CD4-positive, alpha-beta T cell (primary cell): ENCODE measurements around the gene CD19. TPM values are rescaled to one million over a fixed set of nuclear protein-coding genes. Genes with fewer than 3 reads are reported as not detected.

ENCODE experiments used
- ATAC-seq: fragments of 200-7000 bp; cut with Tn5 transposase; one replicate; pipeline ENCODE4 v1.10.0; 2022; ENCODE audit warnings: mild to moderate bottlenecking; ENCODE audit not compliant: poor library complexity
- CTCF ChIA-PET: fragments of 350-600 bp; sonication (Branson Sonifier 250); formaldehyde crosslinking; loops from one replicate; lab custom pipeline; 2021; ENCODE audit warnings: antibody characterized with exemption, inconsistent platforms; lab: Charles Lee
- POLR2A ChIA-PET: fragments of 350-600 bp; sonication (Branson Sonifier 250); formaldehyde crosslinking; loops from one replicate; lab custom pipeline; 2021; ENCODE audit warnings: antibody characterized with exemption, inconsistent platforms; lab: Charles Lee
- DNase-seq, 14 experiments: peaks; one replicate each; pipeline ENCODE4 v3.0.0-alpha.2; 2013 to 2020; ENCODE audit warnings: mixed read lengths in 2 of 14
- H3K27ac ChIP-seq, 2 donors: one replicate each; pipeline versions ENCODE4 v1.5.1 to v1.7.0; 2013; ENCODE audit warnings: low read length in 2 of 2, low read depth in 1 of 2, mild to moderate bottlenecking in 1 of 2
- H3K27me3 ChIP-seq, 2 experiments: 1 replicate in 1 of 2; 2 replicates in 1 of 2; pipeline versions ENCODE4 v1.6.1 to v1.7.0; 2013; ENCODE audit warnings: low read length in 2 of 2, control low read depth in 1 of 2, mild to moderate bottlenecking in 1 of 2, moderate library complexity in 1 of 2; ENCODE audit not compliant: insufficient read depth in 2 of 2, control insufficient read depth in 1 of 2
- H3K36me3 ChIP-seq: one replicate; pipeline ENCODE4 v1.6.1; 2013; ENCODE audit warnings: low read length, control low read depth; ENCODE audit not compliant: insufficient read depth
- H3K4me1 ChIP-seq: one replicate; pipeline ENCODE4 v1.6.1; 2013; ENCODE audit warnings: low read length, control low read depth; ENCODE audit not compliant: insufficient read depth
- H3K4me3 ChIP-seq: one replicate; pipeline ENCODE4 v1.5.1; 2013; ENCODE audit warnings: mild to moderate bottlenecking, low read length, moderate library complexity
- H3K9me3 ChIP-seq, 2 experiments: 1 replicate in 1 of 2; 2 replicates in 1 of 2; pipeline versions ENCODE4 v1.6.1 to v1.7.0; 2013; ENCODE audit warnings: low read length in 2 of 2, mild to moderate bottlenecking in 2 of 2, control low read depth in 1 of 2, moderate library complexity in 1 of 2; ENCODE audit not compliant: control insufficient read depth in 1 of 2, insufficient read depth in 1 of 2
- H3K27ac Mint-ChIP-seq: one replicate; pipeline ENCODE4 v1.8.0; 2020; ENCODE audit warnings: mixed read lengths
- H3K27me3 Mint-ChIP-seq: one replicate; pipeline ENCODE4 v1.8.0; 2021; ENCODE audit warnings: mixed read lengths
- H3K36me3 Mint-ChIP-seq: one replicate; pipeline ENCODE4 v1.8.0; 2021; ENCODE audit warnings: low read depth, mixed read lengths
- H3K4me1 Mint-ChIP-seq: one replicate; pipeline ENCODE4 v1.8.0; 2021; ENCODE audit warnings: low read depth, mixed read lengths
- H3K4me3 Mint-ChIP-seq: one replicate; pipeline ENCODE4 v1.8.0; 2020; ENCODE audit warnings: mild to moderate bottlenecking, mixed read lengths
- H3K9me3 Mint-ChIP-seq: one replicate; pipeline ENCODE4 v1.8.0; 2020; ENCODE audit warnings: mixed read lengths
- CTCF ChIP-seq: fragments of 200-600 bp; IDR thresholded peaks from one replicate; pipeline ENCODE4 v1.8.0; 2022; ENCODE audit warnings: antibody characterized with exemption, mild to moderate bottlenecking
- intact Hi-C, 2 experiments: fragments of 100-400 bp; cut with DNase I in 1 of 2; cut with micrococcal nuclease in 1 of 2; formaldehyde crosslinking; loops; one replicate each; pipeline versions ENCODE4 v1.15.1 to v1.9.0; 2023 to 2025; cut with DNase I, micrococcal nuclease
- total RNA-seq, 174 experiments: library from RNA in 2 of 174; stranded (reverse) in 2 of 174; gene quantifications; one replicate each; pipeline ENCODE4 v1.2.3 and lab custom pipeline; 2021 to 2026

The CD19 gene
- total RNA-seq, 2 experiments from 2014 or later = 0.14 to 0.27 TPM

GRCh38 chr16:28974437-28975157 lies 42.8 kb downstream of the CD19 start, which contains the start of gene SPNS1:
TSS of gene SPNS1 (plus strand) at chr16:28974778. CDS start at chr16:28975152, 374 bp downstream.
- Mint-ChIP-seq H3K27ac (peak within 1 kb of the TSS; percentile 94), H3K27me3 (no peaks in the 10 kb centered on the region), H3K4me1 (peaks cover 43% of the 10 kb centered on the region), H3K4me3 (peak within 1 kb of the TSS; percentile 99), H3K36me3 (peaks cover 24% of the 10 kb centered on the region), H3K9me3 (no peaks in the 10 kb centered on the region)
- Histone ChIP-seq H3K4me3 (peak within 1 kb of the TSS; percentile 88), H3K27ac (peak within 1 kb of the TSS; percentile 43 to 55), H3K9me3 (no peaks in the 10 kb centered on the region), H3K27me3 (no peaks in the 10 kb centered on the region), H3K36me3 (peaks cover 19% of the 10 kb centered on the region), H3K4me1 (peaks cover 33% of the 10 kb centered on the region)
- ATAC-seq (peak; percentile 89), DNase-seq (peak; percentile 77 to 95 (median 86))
- no peak for TF ChIP-seq CTCF
- POLR2A ChIA-PET = interaction anchor here (0.6 to 3.3 kb wide), 13 partner anchors 12 to 152 kb away, joined by 3 to 65 read pairs (median 4); partner anchors contain the start of genes ATXN2L, LAT, NFATC2IP and SH2B1
- intact Hi-C loops = loop anchor here in 1 of 2 experiments (1.0 kb wide), 1 partner anchor 23 kb away; no protein-coding TSS in a partner anchor
- CTCF ChIA-PET = interaction anchor here (0.6 to 1.5 kb wide), 7 partner anchors 12 to 55 kb away, joined by 3 to 8 read pairs (median 6); no protein-coding TSS in a partner anchor

GRCh38 chr16:28975158-28975599 lies 43.4 kb downstream of the CD19 start:
- POLR2A ChIA-PET = interaction anchor here (1.5 to 3.3 kb wide), 3 partner anchors 11 to 46 kb away, joined by 4 to 65 read pairs (median 11); partner anchors contain the start of gene LAT
- peak overlapping the region; percentile 88 for H3K4me3 ChIP-seq

More at GRCh38 chr16:28975158-28975599, 43.4 kb downstream of the CD19 start:
- H3K27me3 Mint-ChIP-seq = no peaks in the 10 kb centered on the region
- H3K36me3 ChIP-seq = peaks cover 19% of the 10 kb centered on the region
- no peaks in the 10 kb centered on the region for H3K9me3 Mint-ChIP-seq
- CTCF ChIA-PET = no interaction called here
- H3K4me3 Mint-ChIP-seq = peak overlapping the region; percentile 99
- peak overlapping the region; percentile 94 for H3K27ac Mint-ChIP-seq
- peaks cover 43% of the 10 kb centered on the region for H3K4me1 Mint-ChIP-seq
- H3K27ac ChIP-seq = peak overlapping the region in 1 of 2 donors; percentile 55
- no peaks in the 10 kb centered on the region for H3K9me3 ChIP-seq
- no peak for ATAC-seq
- intact Hi-C loops = no loop called here
- peaks cover 27% of the 10 kb centered on the region for H3K36me3 Mint-ChIP-seq
- no peaks in the 10 kb centered on the region for H3K27me3 ChIP-seq
- H3K4me1 ChIP-seq = peaks cover 33% of the 10 kb centered on the region
- no peak for DNase-seq
- TF ChIP-seq CTCF = no peak
